B cell (primary cell): Measurements from ENCODE around the gene MEX3A. TPM values are rescaled to one million over a fixed set of nuclear protein-coding genes. Genes with fewer than 3 reads are reported as not detected.

Experiments
- ATAC-seq: fragments of 200-7000 bp; cut with Tn5 transposase; one replicate; pipeline ENCODE4 v1.10.0; 2021; ENCODE audit warnings: low read depth, mild to moderate bottlenecking, moderate number of reproducible peaks, moderate library complexity
- CTCF ChIA-PET: fragments of 350-600 bp; sonication (Branson Sonifier 250); formaldehyde crosslinking; loops from one replicate; lab custom pipeline; 2021; ENCODE audit warnings: antibody characterized with exemption, inconsistent platforms; lab: Charles Lee
- POLR2A ChIA-PET: fragments of 350-600 bp; sonication (Branson Sonifier 250); formaldehyde crosslinking; loops from one replicate; lab custom pipeline; 2021; ENCODE audit warnings: antibody characterized with exemption; lab: Charles Lee
- DNase-seq: peaks from one replicate; pipeline ENCODE4 v3.0.0; 2013
- H2AFZ ChIP-seq: 2 replicates; pipeline ENCODE4 v1.6.1; 2012; ENCODE audit warnings: mild to moderate bottlenecking, low read depth, low read length; ENCODE audit not compliant: insufficient read depth, poor library complexity, severe bottlenecking
- H3K27ac ChIP-seq, 2 donors: 1 replicate in 1 of 2; 2 replicates in 1 of 2; pipeline ENCODE4 v1.5.1; 2012 to 2013; ENCODE audit warnings: low read length in 2 of 2, mild to moderate bottlenecking in 2 of 2, moderate library complexity in 1 of 2
- H3K27me3 ChIP-seq, 4 experiments: fragments of 200-600 bp in 1 of 4; sonication (generic) in 1 of 4; replicated peaks in 1 of 4; 1 replicate in 2 of 4; 2 replicates in 2 of 4; pipeline versions ENCODE4 v1.6.1 to v1.7.0; 2013 to 2016; ENCODE audit warnings: low read length in 3 of 4, mild to moderate bottlenecking in 2 of 4, mixed read lengths in 1 of 4, moderate library complexity in 1 of 4; ENCODE audit not compliant: insufficient read depth in 4 of 4, control insufficient read depth in 3 of 4; ENCODE audit errors: control extremely low read depth in 1 of 4
- H3K36me3 ChIP-seq, 2 experiments: replicated peaks in 1 of 2; 1 replicate in 1 of 2; 2 replicates in 1 of 2; pipeline versions ENCODE4 v1.6.1 to v1.7.1; 2013; ENCODE audit warnings: low read length in 1 of 2; ENCODE audit not compliant: insufficient read depth in 2 of 2, control insufficient read depth in 1 of 2; ENCODE audit errors: control extremely low read depth in 1 of 2, extremely low read depth in 1 of 2
- H3K4me1 ChIP-seq, 2 donors: fragments of 200-600 bp in 1 of 2; sonication (generic) in 1 of 2; 1 replicate in 1 of 2; 2 replicates in 1 of 2; pipeline versions ENCODE4 v1.5.1 to v1.6.1; 2013 to 2017; ENCODE audit warnings: low read length in 2 of 2; ENCODE audit not compliant: control insufficient read depth in 2 of 2, insufficient read depth in 2 of 2
- H3K4me2 ChIP-seq: replicated peaks from 2 replicates; pipeline ENCODE3; 2012; ENCODE audit warnings: mild to moderate bottlenecking, low read depth, low read length; ENCODE audit not compliant: poor library complexity, severe bottlenecking
- H3K4me3 ChIP-seq, 5 experiments: fragments of 200-600 bp in 1 of 5; sonication (generic) in 1 of 5; 1 replicate in 3 of 5; 2 replicates in 2 of 5; pipeline versions ENCODE4 v1.5.1 to v1.7.0; 2011 to 2016; ENCODE audit warnings: low read length in 4 of 5, mild to moderate bottlenecking in 4 of 5, low read depth in 2 of 5, control low read depth in 1 of 5, moderate library complexity in 1 of 5; ENCODE audit not compliant: insufficient read depth in 1 of 5; ENCODE audit errors: control extremely low read depth in 1 of 5, extremely low read depth in 1 of 5
- H3K79me2 ChIP-seq: fragments of 200-600 bp; sonication (generic); one replicate; pipeline ENCODE4 v1.6.0; 2016; ENCODE audit warnings: low read length; ENCODE audit not compliant: control insufficient read depth, insufficient read depth
- H3K9ac ChIP-seq: fragments of 200-600 bp; sonication (generic); 2 replicates; pipeline ENCODE4 v1.6.1; 2017; ENCODE audit warnings: mild to moderate bottlenecking, low read length, moderate library complexity
- H3K9me3 ChIP-seq, 3 donors: one replicate each; pipeline versions ENCODE4 v1.6.1 to v1.7.1; 2013; ENCODE audit warnings: low read length in 2 of 3; ENCODE audit not compliant: control insufficient read depth in 2 of 3, insufficient read depth in 1 of 3; ENCODE audit errors: control extremely low read depth in 1 of 3
- H4K20me1 ChIP-seq: 2 replicates; pipeline ENCODE4 v1.6.0; 2012; ENCODE audit warnings: mild to moderate bottlenecking, low read length; ENCODE audit not compliant: insufficient read depth, control insufficient read depth, poor library complexity, severe bottlenecking
- H3K27ac Mint-ChIP-seq: one replicate; pipeline ENCODE4 v1.8.0; 2021; ENCODE audit warnings: mixed read lengths
- H3K27me3 Mint-ChIP-seq: one replicate; pipeline ENCODE4 v1.8.0; 2021; ENCODE audit warnings: mixed read lengths
- H3K4me1 Mint-ChIP-seq: one replicate; pipeline ENCODE4 v1.8.0; 2021; ENCODE audit warnings: mixed read lengths
- H3K4me3 Mint-ChIP-seq: one replicate; pipeline ENCODE4 v1.8.0; 2021; ENCODE audit warnings: mixed read lengths
- H3K9me3 Mint-ChIP-seq: one replicate; pipeline ENCODE4 v1.8.0; 2022; ENCODE audit warnings: mixed read lengths; ENCODE audit not compliant: insufficient read depth
- CTCF ChIP-seq: fragments of 200-600 bp; IDR thresholded peaks from one replicate; pipeline ENCODE4 v1.8.0; 2022; ENCODE audit warnings: antibody characterized with exemption, mild to moderate bottlenecking
- EZH2 ChIP-seq: IDR thresholded peaks from 2 replicates; pipeline ENCODE4 v1.6.1; 2012; ENCODE audit warnings: borderline replicate concordance, low read depth, mild to moderate bottlenecking, moderate library complexity, low read length; ENCODE audit not compliant: insufficient read depth, poor library complexity, severe bottlenecking
- WGBS: methylation state at CpG from one replicate; pipeline ENCODE4 v1.1.5; 2013; ENCODE audit warnings: missing lambda C conversion rate; ENCODE audit not compliant: insufficient coverage; 5-methylcytosine and 5-hydroxymethylcytosine counted together
- intact Hi-C: fragments of 100-400 bp; cut with micrococcal nuclease; formaldehyde crosslinking; loops from one replicate; pipeline ENCODE4 v1.10.0; 2022
- polyA plus RNA-seq: library from polyadenylated mRNA; depleted of rRNA; stranded (reverse); fragments of >200 nt; gene quantifications from 2 replicates; pipeline ENCODE4 v1.2.3, GENCODE V29; 2012
- total RNA-seq, 2 donors: library from RNA; stranded (reverse); fragments of 120-200 nt in 1 of 2; gene quantifications; 1 replicate in 1 of 2; 2 replicates in 1 of 2; pipeline versions ENCODE4 v1.2.3 to v1.2.4, GENCODE V29; 2013 to 2022

MEX3A gene
- total and polyA plus RNA-seq, 2 donors (not counting 1 experiment from before 2014, with no cell fraction given), result 0.27 to 1.1 TPM

GRCh38 chr1:156053768-156054499 is 28.3 kb downstream of the MEX3A start, which contains the start of gene UBQLN4:
Gene UBQLN4, minus strand, starts transcription at chr1:156053798. Its CDS starts 97 bp downstream, at chr1:156053701.
- Histone ChIP-seq H3K4me1 (peaks cover 8 to 24% of the 10 kb centered on the region in 2 donors), H3K9ac (peak within 1 kb of the TSS; percentile 79), H4K20me1 (no peaks in the 10 kb centered on the region), H2AFZ (peak within 1 kb of the TSS; percentile 94), H3K9me3 (no peaks in the 10 kb centered on the region), H3K36me3 (peaks cover 2 to 5% of the 10 kb centered on the region in 2 experiments), H3K27ac (peak within 1 kb of the TSS; percentile 77 to 85), H3K4me3 (peak within 1 kb of the TSS; percentile 78 to 99 (median 96)), H3K4me2 (peak within 1 kb of the TSS; percentile 91), H3K79me2 (peaks cover 12% of the 10 kb centered on the region), H3K27me3 (no peaks in the 10 kb centered on the region)
- intact Hi-C loops, result loop anchor here (1.0 to 5.0 kb wide), 8 partner anchors 28 to 782 kb away; partner anchors contain the start of genes ARHGEF2, CLK2, KHDC4 and MEX3A
- ATAC-seq (peak; percentile 75), DNase-seq (peak; percentile 88)
- peaks cover 32% of the 10 kb centered on the region for H3K4me1 Mint-ChIP-seq
- H3K27ac Mint-ChIP-seq, result peak within 1 kb of the TSS; percentile 92
- TF ChIP-seq CTCF (peak; percentile 58), EZH2 (no peak)
- peak within 1 kb of the TSS; percentile 92 for H3K4me3 Mint-ChIP-seq
- no peaks in the 10 kb centered on the region for H3K27me3 Mint-ChIP-seq
- ChIA-PET POLR2A (interaction anchor here (0.6 to 0.7 kb wide), 3 partner anchors 29 to 110 kb away, joined by 3 to 4 read pairs (median 4); partner anchors contain the start of gene ARHGEF2), CTCF (interaction anchor here (0.6 to 1.0 kb wide), 4 partner anchors 58 to 229 kb away, joined by 3 to 5 read pairs (median 4); partner anchors contain the start of gene SMG5)
- H3K9me3 Mint-ChIP-seq, result no peaks in the 10 kb centered on the region
- WGBS, result 0% methylated on average over 41 of the region's 49 CpGs
